ENCODE results near the gene CALHM5. TPM values are rescaled to one million over a fixed set of nuclear protein-coding genes. Genes with fewer than 3 reads are reported as not detected.

Gene CALHM5
- polyA plus RNA-seq, 4 donors, result 2.2 to 3.8 (median 3.4) TPM

DNA sequence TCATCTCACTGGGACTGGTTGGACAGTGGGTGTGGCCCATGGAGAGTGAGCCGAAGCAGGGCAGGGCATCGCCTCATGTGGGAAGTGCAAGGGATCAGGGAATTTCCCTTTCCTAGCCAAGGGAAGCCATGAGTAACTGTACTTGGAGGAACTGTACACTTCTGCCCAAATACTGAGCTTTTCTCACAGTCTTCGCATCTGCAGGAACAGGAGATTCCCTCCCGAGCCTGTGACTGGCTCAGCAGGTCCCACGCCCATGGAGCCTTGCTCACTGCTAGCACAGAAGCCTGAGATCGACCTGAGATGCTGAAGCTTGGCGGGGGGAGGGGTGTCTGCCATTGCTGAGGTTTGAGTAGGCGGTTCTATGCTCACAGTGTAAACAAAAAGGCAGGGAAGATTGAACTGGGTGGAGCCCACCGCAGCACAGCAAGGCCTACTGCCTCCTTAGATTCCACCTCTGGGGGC, 10.4 kb upstream of the CALHM5 start:
- DNase-seq (ENCODE audit: low read depth in 4 of 4, low spot score in 3 of 4), result no peak

DNA sequence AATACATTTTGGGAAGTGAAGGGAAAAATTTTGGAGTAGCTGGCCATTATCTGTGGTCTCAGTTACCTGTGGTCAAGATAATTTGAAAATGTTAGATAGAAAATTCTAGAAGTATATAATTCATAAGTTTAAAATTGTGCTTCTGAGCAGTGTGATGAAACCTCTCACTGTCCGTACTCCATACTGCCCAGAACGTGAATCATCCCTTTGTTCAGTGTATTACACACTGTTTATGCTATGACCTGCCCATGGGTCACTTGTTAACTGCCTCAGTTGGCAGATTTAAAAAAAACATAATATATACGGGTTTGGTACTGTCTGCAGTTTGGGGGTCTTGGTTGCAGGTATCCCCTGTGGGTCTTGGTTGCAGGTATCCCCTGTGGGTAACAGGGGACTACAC, 4.1 kb upstream of the CALHM5 start:
- DNase-seq (ENCODE audit: low read depth in 4 of 4, low spot score in 3 of 4), result no peak

DNA sequence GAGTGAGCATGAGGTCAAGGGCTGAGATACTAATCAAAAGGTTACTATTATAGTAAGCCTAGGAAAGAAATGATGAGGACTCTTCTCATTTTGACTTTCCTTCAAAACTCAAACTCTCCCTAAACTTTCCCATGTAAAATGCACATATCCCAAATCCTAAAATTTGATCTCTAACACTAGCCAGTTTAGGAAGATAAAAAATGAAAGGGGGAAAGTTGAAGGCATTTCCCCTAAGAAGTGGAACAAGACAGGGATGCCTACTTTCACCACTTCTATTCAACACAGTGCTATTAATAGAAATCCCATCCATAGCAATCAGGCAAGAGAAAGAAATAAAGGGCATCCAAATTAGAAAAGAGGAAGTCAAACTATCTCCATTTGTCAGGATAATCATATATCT, 2.9 kb upstream of the CALHM5 start:
- DNase-seq (ENCODE audit: low read depth in 4 of 4, low spot score in 3 of 4), result no peak

DNA sequence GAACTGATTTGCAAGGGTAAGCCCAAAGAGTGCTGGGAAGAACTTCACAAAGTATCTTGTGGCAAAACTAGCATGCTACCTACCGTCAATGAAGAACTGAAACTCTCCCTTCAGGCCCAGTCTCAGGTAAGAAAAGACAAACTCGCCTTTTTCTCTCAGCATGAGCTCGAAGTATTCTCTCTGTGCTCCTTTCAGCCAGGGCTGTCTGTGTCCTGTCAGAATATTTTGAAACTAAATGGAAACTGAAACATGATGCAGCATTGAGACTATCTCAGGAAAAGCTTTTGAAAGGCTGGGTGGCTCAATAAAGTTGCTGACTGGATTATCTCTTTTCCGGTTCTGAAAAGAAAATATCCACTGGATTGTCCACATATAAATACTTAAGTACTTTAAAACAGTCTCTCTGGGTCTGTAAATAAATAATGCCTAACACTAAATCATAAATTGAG, 696 bp downstream of the CALHM5 start:
- DNase-seq (ENCODE audit: low read depth in 4 of 4, low spot score in 3 of 4), result no peak

DNA sequence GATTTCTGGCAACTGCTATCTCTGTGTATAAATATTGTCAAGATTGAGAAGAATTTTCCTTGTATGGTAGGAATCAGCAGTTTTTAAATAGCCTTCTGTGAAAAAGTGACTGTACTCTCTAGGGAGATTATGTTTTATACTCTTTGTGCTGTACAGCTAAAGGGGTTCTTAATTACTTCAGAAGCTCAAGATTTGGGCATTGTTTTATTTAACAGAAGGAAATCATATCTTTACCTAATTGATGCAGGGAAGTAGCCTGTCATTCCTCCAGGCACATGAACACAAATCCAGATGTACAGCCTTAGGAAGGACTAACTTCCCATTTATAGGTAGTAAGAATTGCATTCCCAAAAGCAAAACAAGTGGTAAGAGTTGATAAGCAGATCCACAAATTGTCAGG, 1.3 kb downstream of the CALHM5 start:
- peak in 1 of 4 donors; percentile 8 for DNase-seq (ENCODE audit: low read depth in 4 of 4, low spot score in 3 of 4)

DNA sequence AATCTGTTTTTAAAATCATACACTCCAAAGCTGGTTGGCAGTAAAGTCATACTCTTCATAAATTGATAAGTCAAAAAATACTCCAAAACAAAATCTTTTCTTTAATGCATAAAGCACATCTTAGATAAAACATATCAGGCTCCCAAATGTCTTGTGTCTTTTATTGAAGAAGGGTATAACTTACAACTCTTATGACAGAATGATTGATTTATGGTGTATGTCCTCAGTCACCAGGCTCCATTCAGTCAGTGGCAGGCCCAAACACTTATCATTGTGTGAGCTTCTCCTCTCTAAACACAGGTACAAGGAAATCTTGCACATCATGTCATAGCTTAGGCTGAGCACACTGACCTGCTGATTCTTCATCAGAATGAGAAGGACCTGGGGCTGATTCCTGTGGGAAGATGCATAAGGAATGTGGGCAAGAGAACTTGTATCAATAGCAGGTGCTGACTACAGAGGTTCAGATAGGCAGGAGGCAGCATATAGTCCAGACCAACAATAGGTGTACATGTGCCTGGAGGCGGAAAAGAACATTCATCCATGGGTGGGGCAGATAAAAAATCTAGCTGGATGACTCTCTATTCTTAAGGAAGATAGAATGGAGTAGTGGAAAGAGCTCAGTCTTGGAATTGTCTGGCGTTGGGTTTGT, 1.9 kb downstream of the CALHM5 start:
- no peak for DNase-seq (ENCODE audit: low read depth in 4 of 4, low spot score in 3 of 4)

DNA sequence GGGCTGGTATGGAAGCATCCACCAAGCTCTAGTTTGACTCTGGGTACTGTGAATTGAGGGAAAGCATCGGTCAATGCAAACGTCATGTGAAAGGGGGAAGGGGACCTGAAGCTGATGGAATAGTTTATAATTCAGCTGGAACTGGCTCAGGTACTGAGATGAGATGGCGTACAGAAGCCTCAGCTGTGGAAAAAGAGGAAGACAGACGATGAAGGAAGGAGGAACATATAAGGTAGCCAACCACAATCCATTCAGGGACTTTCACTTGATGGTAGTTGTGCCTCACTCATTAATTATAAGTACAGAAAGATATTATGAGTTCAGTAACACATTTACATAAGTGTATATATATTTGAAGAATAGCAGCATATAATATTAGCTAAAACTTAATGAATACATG, 2.7 kb downstream of the CALHM5 start:
- DNase-seq (ENCODE audit: low read depth in 4 of 4, low spot score in 3 of 4), result no peak

DNA sequence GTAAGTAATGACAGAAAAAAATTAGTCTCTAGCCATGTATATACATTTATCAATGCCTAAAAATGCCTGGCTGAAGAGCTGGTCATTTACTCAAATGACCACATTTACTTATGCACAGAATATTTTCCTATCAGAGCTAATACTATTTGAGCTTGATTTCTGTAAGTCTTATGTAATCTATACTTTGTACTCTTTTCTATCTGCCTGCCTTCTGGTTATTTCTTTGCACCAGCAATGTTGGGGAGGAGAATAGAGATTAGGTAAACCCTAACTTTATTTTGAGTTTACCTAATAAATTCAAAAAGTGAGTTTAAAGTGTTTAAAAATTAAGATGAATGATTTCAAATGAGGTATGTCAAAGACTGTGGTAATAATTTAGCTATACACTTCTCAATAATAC, 3.7 kb downstream of the CALHM5 start:
- no peak for DNase-seq (ENCODE audit: low read depth in 4 of 4, low spot score in 3 of 4)

DNA sequence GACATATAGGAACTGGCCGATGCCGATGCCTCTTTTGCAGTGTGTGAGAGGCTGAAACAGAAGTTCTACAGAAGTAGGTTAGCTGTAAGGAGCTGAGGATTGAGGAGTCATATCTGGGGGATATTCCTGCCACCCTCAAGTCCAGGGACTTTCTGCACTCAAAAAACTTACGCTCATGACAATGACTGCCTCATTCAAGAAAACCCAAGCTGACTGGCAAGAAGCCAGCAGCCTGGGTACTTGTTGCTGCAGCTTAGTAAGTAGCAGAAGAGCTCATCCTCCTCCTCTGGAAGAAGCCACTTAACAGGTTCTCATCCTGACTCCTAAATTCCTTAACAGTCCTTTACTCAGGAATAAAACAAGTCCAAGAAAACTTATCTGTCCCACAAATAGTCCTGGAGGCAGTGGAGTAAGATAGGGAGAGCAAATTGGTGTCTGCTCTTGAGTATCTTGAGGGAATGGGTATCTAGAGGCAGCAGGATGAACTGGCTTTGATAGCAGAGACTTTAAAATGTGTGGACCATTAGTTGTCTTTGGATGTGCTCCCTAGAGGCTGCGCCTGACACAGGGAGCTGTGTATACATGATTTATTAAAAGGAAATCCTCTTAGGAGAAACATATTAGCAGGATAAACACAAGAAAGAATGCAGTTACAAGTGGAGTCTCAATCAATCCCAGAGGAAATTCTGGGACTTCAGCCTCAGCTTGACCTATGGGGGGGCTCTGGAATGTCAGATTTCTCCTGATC, 7.4 kb downstream of the CALHM5 start:
- DNase-seq (ENCODE audit: low read depth in 4 of 4, low spot score in 3 of 4), result peak in 1 of 4 donors; percentile 13

DNA sequence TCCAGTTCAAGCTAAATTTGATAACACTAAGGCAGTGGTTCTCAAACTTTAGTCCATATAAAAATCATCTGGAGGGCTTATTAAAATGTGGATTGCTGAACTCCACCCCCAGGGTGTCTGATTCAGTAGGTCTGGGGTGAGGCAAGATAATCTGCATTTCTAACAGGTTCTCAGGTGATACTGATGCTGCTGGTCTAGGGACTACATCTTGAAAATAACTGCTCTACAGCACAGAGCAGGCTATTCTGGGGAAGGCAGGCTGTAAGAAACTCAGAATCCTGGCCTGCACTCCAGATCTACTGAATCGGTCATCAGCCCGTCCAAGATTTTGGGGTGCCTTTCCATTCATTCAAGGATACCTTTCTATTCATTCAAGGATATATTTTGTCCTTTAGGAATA, 11.5 kb downstream of the CALHM5 start:
- DNase-seq (ENCODE audit: low read depth in 4 of 4, low spot score in 3 of 4), result no peak

DNA sequence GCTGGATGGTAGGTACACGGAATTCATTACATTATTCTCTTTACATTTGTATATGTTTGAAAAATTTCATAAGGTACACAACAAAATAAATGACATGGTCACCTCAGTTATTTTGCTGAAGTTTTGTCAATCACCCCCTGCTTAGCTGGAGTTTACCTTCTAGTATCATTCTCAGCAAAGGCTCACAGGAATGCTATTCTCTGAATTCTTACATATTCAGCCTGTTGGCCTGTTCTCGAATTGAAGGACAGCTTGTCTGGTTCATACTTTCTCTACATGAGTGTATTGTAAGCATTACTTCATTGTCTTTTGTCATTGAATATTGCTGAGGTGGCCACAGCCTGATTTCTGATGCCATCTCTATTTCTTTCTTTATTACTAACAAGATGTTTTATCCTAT, 12.8 kb downstream of the CALHM5 start:
- DNase-seq (ENCODE audit: low read depth in 4 of 4, low spot score in 3 of 4), result no peak

DNA sequence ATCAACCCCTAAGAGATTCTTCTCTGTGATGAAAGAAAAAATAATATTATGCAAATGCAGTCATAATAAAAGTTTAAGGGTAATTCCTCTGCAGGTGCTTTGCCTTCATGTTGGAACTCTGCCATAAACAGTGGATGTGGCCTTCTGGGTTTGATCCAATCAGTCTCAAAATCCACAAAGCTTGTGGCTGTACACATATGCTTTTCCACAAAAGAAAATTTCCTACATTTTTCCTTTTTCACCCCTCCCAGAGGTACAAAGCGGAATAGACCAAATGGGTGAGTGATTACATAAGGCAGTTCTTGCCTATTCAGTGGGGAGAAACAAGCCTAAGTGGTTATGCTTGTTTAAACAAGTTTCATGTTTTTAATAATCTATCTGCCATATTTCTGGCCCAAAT, 16.7 kb downstream of the CALHM5 start:
- DNase-seq (ENCODE audit: low read depth in 4 of 4, low spot score in 3 of 4), result no peak

DNA sequence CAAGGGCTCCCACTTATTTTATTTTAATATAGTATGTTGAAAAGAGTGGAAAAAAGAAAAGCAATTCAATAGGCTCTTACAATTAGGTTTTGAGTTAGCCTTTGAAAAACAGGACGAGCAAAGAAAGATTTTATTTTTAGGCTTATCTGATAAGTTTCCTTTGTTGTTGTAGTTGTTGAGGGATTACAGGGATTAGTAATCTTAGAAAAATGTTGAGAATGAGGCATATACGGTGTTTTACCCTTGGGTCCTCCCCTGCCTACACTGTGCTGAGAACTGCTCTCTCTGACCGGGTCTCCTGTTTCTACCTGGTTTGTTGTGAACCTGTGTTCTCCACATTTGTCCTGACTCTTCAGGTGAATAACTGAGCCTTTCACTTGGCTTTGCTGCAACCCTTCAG, 17.3 kb downstream of the CALHM5 start:
- DNase-seq (ENCODE audit: low read depth in 4 of 4, low spot score in 3 of 4), result no peak

DNA sequence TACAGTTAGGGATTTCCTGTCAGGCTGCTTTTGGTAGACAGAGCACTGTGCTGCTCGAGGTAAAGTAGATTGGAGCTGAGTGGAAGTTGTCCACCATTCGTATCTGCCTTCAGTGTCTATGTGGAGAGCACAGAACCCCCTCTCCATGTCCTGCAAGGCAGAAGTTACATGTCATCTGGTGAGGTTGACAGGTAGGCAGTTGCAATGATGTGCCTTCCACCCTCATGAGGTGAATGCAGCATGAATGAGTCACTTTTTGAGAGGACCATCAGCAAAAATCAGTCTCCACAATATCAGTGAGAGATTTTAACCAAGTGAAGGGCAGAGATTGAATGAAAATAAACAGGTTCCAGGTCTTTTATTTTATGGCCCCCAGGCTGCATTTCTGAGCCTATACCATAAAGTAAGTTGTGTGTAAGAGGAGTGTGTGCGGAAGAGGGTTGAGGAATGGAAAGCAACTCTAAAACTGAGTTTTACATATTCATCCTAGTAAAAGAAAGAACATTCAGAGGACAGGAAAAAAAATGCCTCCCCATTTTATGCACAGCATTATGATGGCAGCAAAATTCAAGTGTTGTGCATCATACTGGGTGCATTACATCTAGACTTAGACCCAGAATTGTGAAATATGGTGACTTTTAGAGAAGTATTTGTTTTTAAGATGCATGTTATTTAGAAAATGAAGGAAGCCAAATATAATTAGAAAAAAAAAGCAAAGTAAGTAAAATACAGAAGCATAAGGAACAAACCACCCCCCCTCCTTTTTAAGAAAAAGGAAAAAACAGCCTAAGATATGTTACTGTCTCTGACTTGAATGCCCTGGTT, 18.2 kb downstream of the CALHM5 start:
- DNase-seq (ENCODE audit: low read depth in 4 of 4, low spot score in 3 of 4), result no peak

DNA sequence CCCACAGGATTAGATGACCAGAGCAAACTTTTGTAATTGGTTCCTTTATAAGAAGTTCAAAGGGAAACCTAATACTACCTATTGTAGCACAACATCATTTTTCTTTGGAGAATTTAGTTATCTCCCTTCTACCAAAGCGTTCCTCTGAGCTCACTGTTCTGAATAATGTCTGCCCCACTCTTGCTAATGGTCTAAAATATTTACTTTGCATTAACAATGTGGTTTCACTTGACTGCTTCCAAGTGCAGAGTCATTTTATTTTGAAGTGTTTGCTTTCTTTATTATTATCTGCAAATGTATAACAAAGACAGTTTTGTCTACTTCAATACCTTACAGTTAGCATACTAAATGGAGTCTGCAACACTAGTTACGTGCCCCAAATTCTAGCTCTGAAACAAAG, 19.0 kb downstream of the CALHM5 start:
- DNase-seq (ENCODE audit: low read depth in 4 of 4, low spot score in 3 of 4), result peak in 1 of 4 donors; percentile 5

DNA sequence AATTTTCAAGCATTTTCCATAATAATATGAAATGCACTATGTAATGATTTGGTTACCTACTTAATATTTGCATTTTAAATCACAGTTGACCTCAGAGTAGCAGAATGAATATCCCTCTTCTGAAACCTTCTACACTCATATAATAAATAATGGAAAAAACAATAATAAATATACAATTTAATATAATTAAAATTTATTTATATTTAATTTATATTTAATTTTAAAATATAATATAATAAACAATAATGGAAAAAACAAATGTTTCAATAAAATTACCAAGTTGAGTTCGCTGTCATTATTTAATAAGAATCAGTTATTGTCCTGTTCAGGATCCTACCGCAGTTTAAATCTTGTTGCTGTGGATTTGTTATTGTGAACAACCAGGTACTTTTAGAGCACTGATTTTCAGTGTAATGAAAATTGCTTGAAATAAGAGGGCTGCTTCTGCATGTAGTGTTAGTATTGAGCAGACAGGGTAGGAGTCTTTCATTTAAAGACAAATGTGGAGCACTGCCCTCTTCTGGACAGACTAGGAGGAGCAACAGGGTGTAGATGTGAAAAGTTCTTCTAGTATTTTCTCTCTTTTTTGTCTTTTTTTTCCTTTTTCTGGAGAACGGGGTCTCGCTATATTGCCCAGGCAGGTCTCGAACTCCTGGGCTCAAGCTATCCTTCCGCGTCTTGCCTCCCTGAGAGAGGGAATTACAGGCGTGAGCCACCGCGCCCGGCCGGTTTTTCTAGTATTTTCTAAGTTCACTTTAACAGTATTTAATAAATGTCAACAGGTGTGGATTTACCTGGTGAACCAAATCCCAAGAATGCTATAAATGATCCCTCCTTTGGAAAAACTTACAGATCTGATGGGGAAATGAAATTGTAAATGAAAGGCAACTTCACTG, 20.5 kb downstream of the CALHM5 start:
- DNase-seq (ENCODE audit: low read depth in 4 of 4, low spot score in 3 of 4), result peak in 1 of 4 donors; percentile 43

DNA sequence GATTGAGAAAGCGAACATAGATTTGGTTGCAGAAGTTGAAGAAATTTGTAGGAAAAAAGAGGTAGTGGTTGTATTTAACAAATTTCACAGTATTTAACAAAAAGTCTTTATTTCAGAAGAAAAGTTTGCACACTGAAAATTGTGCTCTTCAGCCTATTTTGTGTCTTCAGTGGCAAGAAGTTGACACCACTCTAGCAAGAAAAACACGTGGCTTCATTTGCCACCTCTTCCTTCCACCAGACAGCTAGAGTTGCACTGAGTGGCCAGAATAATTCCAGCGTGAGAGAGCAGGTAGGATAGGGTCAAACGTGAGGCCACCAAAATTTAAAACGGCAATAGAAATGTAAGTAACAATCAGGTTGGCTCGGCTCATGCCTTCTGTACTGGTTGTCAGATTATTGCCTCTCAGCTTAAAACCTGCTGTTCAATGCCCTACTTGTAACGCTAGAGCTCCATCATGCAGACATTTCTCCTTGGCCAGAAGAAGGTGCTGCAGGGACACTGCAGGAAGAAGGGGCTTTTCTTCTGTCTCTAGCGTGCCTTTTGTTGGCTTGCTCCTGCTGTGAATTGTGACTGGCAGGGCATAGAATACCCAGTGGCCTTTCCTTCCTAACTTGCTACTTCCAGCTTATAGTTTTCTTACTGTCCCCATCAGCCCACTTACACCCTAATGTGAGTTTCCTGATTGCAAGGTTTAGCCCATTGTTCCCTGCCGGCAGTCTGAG, 22.0 kb downstream of the CALHM5 start:
- no peak for DNase-seq (ENCODE audit: low read depth in 4 of 4, low spot score in 3 of 4)

DNA sequence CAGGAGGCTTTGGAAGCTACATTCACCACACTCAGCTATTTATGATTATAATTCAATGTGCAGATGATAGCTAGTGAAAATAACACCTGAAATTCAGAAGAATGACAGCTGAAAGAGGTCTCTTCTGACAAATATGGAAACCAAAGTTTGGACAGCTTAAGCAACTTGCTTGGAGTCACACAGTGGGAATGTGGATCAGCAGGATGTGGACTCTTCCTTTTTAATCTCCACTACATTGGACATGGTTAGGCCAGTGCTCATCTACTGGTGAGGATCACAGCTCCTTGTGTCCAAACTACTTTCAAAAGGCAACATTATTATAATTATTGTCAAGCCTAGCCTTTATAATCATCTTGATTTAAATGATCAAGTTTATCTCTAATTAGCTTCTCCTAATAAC, 23.7 kb downstream of the CALHM5 start:
- DNase-seq (ENCODE audit: low read depth in 4 of 4, low spot score in 3 of 4), result no peak

DNA sequence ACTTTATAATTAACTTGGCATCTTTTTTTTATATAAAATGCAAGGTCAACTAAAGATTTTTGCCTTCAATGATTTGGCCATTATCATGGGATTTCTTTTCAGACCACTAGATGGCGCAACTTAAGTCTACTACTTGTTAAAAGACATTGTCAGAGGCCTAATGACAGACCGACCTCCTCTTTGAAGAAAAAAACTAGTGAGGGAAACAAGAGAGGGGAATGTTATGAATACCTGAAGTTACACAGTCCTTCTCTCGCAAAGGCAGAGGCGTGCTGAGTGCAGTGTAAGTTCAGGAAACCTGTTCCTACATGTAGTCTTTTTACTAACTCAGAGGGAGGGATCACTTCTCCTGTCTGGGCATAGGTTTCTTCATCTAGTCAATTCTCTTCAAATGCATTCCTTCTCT, 24.8 kb downstream of the CALHM5 start:
- DNase-seq (ENCODE audit: low read depth in 4 of 4, low spot score in 3 of 4), result no peak

DNA sequence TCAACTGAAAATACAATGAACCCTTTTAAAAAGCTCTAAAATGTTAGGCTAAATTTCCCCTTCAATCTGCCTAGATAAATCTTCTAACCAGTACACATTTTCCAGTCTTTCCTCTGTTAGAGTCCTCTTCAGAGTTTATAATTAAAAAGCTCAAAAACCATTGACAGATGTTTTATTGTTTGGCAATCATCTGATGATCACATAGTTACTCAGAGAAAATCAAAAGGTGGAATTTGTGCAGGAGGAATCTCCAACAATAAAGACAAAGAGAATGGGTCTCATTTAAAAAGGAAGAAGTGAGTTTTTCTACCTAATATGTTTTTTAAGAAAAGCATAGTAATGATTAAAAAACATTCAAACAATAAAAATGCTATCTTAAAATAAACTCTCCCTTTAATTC, 31.0 kb downstream of the CALHM5 start:
- no peak for DNase-seq (ENCODE audit: low read depth in 4 of 4, low spot score in 3 of 4)

All from right renal pelvis (tissue), 4 donors.